D721Med (cell line): ENCODE data around the gene RBFOX1.

Experiments
- DNase-seq: peaks from one replicate; pipeline ENCODE4 v3.0.0; 2011; ENCODE audit warnings: low spot score; ENCODE audit not compliant: insufficient read length
- FAIRE-seq: peaks from 2 replicates; lab custom pipeline; 2011; peaks lifted over from hg19 to GRCh38; lab: Jason Lieb, UNC
- CTCF ChIP-seq: IDR thresholded peaks from 2 replicates; pipeline ENCODE4 v1.5.1; 2012; ENCODE audit warnings: mild to moderate bottlenecking, control low read depth; ENCODE audit not compliant: insufficient read depth; ENCODE audit errors: missing control alignments

Gene RBFOX1

GRCh38 chr16:7579454-7579853, 246.8 kb downstream of the RBFOX1 start:
- TF ChIP-seq CTCF: no peak
- FAIRE-seq (no peak), DNase-seq (no peak)

GRCh38 chr16:7581175-7581574, 248.5 kb downstream of the RBFOX1 start:
- FAIRE-seq (no peak), DNase-seq (no peak)
- no peak for TF ChIP-seq CTCF

- DNase-seq (no peak), FAIRE-seq (no peak)
- no peak for TF ChIP-seq CTCF
Observed at GRCh38 chr16:7583396-7583795, 250.8 kb downstream of the RBFOX1 start.

- FAIRE-seq (no peak), DNase-seq (no peak)
- no peak for TF ChIP-seq CTCF
Observed at GRCh38 chr16:7584561-7584960, 251.9 kb downstream of the RBFOX1 start.

- no peak for FAIRE-seq
- TF ChIP-seq CTCF: no peak
- no peak for DNase-seq
Observed at GRCh38 chr16:7585705-7586104, 253.1 kb downstream of the RBFOX1 start.

- TF ChIP-seq CTCF: no peak
- FAIRE-seq (no peak), DNase-seq (no peak)
Observed at GRCh38 chr16:7590934-7591333, 258.3 kb downstream of the RBFOX1 start.

GRCh38 chr16:7596308-7596707, 263.7 kb downstream of the RBFOX1 start:
- TF ChIP-seq CTCF: no peak
- DNase-seq (no peak), FAIRE-seq (no peak)
